DND-41 (cell line): ENCODE data around the gene MRPL49.

Source experiments
- ATAC-seq: fragments of 200-7000 bp; cut with Tn5 transposase; 3 replicates; pipeline ENCODE4 v1.9.1; 2021; ENCODE audit warnings: low read depth; ENCODE audit not compliant: insufficient read depth
- DNase-seq: peaks from one replicate; pipeline ENCODE4 v3.0.0-alpha.2; 2020
- H2AFZ ChIP-seq: 2 replicates; pipeline ENCODE4 v1.6.0; 2012; ENCODE audit warnings: low read depth, low read length
- H3K27ac ChIP-seq: 2 replicates; pipeline ENCODE4 v1.5.1; 2012; ENCODE audit warnings: low read length, inconsistent platforms
- H3K27me3 ChIP-seq: fragments of 200-600 bp; sonication (generic); 2 replicates; pipeline ENCODE4 v1.6.0; 2012; ENCODE audit warnings: low read length, mild to moderate bottlenecking, inconsistent platforms; ENCODE audit not compliant: insufficient read depth, poor library complexity
- H3K36me3 ChIP-seq: 2 replicates; pipeline ENCODE4 v1.5.1; 2012; ENCODE audit warnings: low read length, inconsistent platforms; ENCODE audit not compliant: insufficient read depth
- H3K4me1 ChIP-seq: 2 replicates; pipeline ENCODE4 v1.5.1; 2012; ENCODE audit warnings: mild to moderate bottlenecking, low read length; ENCODE audit not compliant: insufficient read depth
- H3K4me2 ChIP-seq: 2 replicates; pipeline ENCODE4 v1.6.0; 2012; ENCODE audit warnings: mild to moderate bottlenecking, moderate library complexity, low read length, inconsistent platforms; ENCODE audit not compliant: insufficient read depth
- H3K4me3 ChIP-seq, 2 experiments: fragments of 200-600 bp in 1 of 2; shearing (Covaris generic) in 1 of 2; 2 replicates each; pipeline ENCODE4 v1.5.1; 2012 to 2016; ENCODE audit warnings: inconsistent platforms in 2 of 2, low read length in 2 of 2, mild to moderate bottlenecking in 2 of 2, low read depth in 1 of 2, moderate library complexity in 1 of 2
- H3K79me2 ChIP-seq: 2 replicates; pipeline ENCODE4 v1.6.0; 2012; ENCODE audit warnings: low read length, inconsistent platforms; ENCODE audit not compliant: insufficient read depth
- H3K9ac ChIP-seq: 2 replicates; pipeline ENCODE4 v1.6.0; 2012; ENCODE audit warnings: low read depth, mild to moderate bottlenecking, inconsistent platforms, low read length, moderate library complexity
- H3K9me3 ChIP-seq: 2 replicates; pipeline ENCODE4 v1.5.1; 2012; ENCODE audit warnings: low read length, moderate library complexity, mild to moderate bottlenecking, inconsistent platforms; ENCODE audit not compliant: insufficient read depth, severe bottlenecking
- H4K20me1 ChIP-seq: 2 replicates; pipeline ENCODE4 v1.6.0; 2012; ENCODE audit warnings: low read length; ENCODE audit not compliant: insufficient read depth
- CTCF ChIP-seq: IDR thresholded peaks from 2 replicates; pipeline ENCODE4 v1.5.1; 2012; ENCODE audit warnings: borderline replicate concordance, low read length, moderate library complexity, mild to moderate bottlenecking; ENCODE audit not compliant: poor library complexity, severe bottlenecking; ENCODE audit errors: extremely low read depth
- EZH2 ChIP-seq: IDR thresholded peaks from 3 replicates; pipeline ENCODE4 v1.6.1; 2012; ENCODE audit warnings: borderline replicate concordance, low read depth, mild to moderate bottlenecking, moderate library complexity, low read length, inconsistent platforms; ENCODE audit not compliant: severe bottlenecking

The MRPL49 gene

DNA sequence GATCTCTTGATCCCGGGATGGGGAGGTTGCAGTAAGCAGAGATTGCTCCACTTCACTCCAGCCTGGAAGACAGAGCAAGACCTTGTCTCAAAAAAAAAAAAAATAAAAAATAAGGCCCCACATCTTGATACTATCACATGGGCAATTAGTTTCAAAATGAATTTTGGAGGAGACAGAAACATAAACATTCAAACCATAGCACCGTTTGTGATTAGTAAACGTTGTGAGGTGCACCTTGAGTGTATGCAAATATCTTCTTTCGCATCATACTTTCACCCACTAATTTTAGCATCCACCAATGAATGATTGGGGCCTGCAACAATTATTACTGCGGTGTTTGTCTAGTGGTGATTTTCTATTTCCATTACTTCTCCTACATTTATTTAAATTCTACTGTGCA is 36.9 kb downstream of the MRPL49 start:
- H4K20me1 ChIP-seq: no peaks in the 10 kb centered on the region
- no peaks in the 10 kb centered on the region for H3K4me1 ChIP-seq

GRCh38 chr11:65160643-65161042 is 38.5 kb downstream of the MRPL49 start:
- Histone ChIP-seq H3K4me2 (no peak overlapping the region), H3K4me1 (no peaks in the 10 kb centered on the region), H4K20me1 (no peaks in the 10 kb centered on the region), H3K4me3 (no peak overlapping the region), H3K27me3 (peaks cover 6% of the 10 kb centered on the region), H3K79me2 (no peaks in the 10 kb centered on the region), H3K27ac (no peak overlapping the region), H3K9me3 (no peaks in the 10 kb centered on the region), H2AFZ (no peak overlapping the region), H3K9ac (no peak overlapping the region), H3K36me3 (no peaks in the 10 kb centered on the region)
- DNase-seq: no peak
- TF ChIP-seq EZH2 (no peak), CTCF (no peak)
- no peak for ATAC-seq

More for the DNA sequence above, 36.9 kb downstream of the MRPL49 start:
- no peaks in the 10 kb centered on the region for H3K79me2 ChIP-seq
- DNase-seq (no peak), ATAC-seq (no peak)
- no peak overlapping the region for H3K4me3 ChIP-seq
- H3K9ac ChIP-seq: no peak overlapping the region
- no peak overlapping the region for H3K4me2 ChIP-seq
- no peaks in the 10 kb centered on the region for H3K9me3 ChIP-seq
- no peak overlapping the region for H3K27ac ChIP-seq
- no peak overlapping the region for H2AFZ ChIP-seq
- no peaks in the 10 kb centered on the region for H3K36me3 ChIP-seq
- TF ChIP-seq EZH2 (no peak), CTCF (no peak)
- H3K27me3 ChIP-seq: peaks cover 6% of the 10 kb centered on the region

- Histone ChIP-seq H3K4me3 (no peak overlapping the region), H3K27me3 (peaks cover 6% of the 10 kb centered on the region), H3K4me1 (no peaks in the 10 kb centered on the region), H2AFZ (no peak overlapping the region), H3K79me2 (no peaks in the 10 kb centered on the region), H3K9ac (no peak overlapping the region), H3K4me2 (no peak overlapping the region), H3K9me3 (no peaks in the 10 kb centered on the region), H3K27ac (no peak overlapping the region), H4K20me1 (no peaks in the 10 kb centered on the region), H3K36me3 (no peaks in the 10 kb centered on the region)
- no peak for TF ChIP-seq CTCF
- TF ChIP-seq EZH2: no peak
- DNase-seq (no peak), ATAC-seq (no peak)
Measured at GRCh38 chr11:65163684-65164083, 41.6 kb downstream of the MRPL49 start.
